Activated CD8-positive, alpha-beta memory T cell treated with anti-CD3 and anti-CD28 coated beads, Interleukin-2, amount 50 U/mL, for 1 hour (primary cell): Measurements from ENCODE around the gene PSME1.

Experiments used
- DNase-seq: peaks from one replicate; pipeline ENCODE4 v3.0.0-alpha.2; 2020; ENCODE audit errors: extremely low read depth

PSME1 gene

GRCh38 chr14:24146978-24147760 is 11.2 kb downstream of the PSME1 start, which contains the start of gene RNF31:
Gene RNF31 (plus strand): TSS chr14:24147498. CDS start chr14:24147699, 201 bp downstream.
- peak; percentile 93 for DNase-seq

DNA sequence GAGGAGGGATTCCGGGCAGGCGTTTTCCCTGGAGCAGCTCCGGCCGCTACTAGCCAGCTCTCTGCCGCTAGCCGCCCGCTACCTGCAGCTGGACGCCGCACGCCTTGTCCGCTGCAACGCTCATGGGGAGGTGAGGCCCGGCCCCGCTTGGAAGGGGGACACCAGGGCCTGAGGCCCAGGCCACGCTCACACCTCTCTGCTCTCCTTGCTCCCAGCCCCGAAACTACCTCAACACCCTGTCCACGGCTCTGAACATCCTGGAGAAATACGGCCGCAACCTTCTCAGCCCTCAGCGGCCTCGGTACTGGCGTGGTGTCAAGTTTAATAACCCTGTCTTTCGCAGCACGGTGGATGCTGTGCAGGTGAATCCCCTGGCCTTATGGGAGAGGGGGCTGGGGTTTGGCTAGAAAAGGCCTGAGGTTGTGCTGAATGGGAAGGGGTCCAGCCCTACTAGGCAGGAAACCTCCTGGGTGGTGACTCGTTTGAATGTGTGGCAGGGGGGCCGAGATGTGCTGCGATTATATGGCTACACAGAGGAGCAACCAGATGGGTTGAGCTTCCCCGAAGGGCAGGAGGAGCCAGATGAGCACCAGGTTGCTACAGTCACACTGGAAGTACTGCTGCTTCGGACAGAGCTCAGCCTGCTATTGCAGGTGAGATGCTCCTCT is 11.9 kb downstream of the PSME1 start:
- no peak for DNase-seq

DNA sequence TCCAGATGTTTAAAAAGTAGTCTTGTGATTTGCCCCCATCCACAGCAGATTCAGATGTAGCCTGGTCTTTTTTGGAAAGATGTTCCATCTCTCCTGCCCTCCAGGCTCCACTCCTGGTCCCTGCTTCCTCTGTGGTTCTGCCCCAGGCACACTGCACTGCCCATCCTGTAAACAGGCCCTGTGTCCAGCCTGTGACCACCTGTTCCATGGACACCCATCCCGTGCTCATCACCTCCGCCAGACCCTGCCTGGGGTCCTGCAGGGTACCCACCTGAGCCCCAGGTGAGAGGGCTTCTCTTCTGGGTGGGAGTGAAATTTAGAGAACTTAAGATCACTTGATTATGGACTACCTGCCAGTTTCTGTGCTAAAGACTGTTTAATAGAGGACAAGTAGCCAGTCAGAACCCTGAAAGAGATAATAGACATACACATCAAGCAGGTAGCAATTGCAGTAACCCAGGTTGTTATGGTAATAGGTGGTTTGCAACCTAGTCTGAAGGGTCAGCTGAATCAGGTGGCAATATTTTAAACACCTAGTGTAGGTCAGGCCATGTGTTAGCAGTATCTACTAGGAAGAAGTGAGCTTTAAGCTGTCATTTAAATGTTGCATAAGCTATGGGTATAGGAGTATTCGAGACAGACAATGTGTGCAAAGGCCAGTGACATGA is 13.4 kb downstream of the PSME1 start:
- DNase-seq, result no peak

DNA sequence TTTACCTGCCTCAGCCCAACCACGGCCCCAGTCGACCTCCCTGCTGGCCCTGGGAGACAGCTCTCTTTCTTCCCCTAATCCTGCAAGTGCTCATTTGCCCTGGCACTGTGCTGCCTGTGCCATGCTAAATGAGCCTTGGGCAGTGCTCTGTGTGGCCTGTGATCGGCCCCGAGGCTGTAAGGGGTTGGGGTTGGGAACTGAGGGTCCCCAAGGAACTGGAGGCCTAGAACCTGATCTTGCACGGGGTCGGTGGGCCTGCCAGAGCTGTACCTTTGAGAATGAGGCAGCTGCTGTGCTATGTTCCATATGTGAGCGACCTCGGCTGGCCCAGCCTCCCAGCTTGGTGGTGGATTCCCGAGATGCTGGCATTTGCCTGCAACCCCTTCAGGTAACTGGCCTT is 14.1 kb downstream of the PSME1 start:
- no peak for DNase-seq

DNA sequence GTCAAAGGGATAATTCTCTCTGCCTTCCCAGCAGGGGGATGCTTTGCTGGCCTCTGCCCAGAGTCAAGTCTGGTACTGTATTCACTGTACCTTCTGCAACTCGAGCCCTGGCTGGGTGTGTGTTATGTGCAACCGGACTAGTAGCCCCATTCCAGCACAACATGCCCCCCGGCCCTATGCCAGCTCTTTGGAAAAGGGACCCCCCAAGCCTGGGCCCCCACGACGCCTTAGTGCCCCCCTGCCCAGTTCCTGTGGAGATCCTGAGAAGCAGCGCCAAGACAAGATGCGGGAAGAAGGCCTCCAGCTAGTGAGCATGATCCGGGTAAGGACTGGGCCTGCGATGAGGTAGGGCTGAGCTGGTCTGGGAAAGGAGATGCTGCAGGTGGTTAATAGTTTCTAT is 14.6 kb downstream of the PSME1 start:
- DNase-seq, result no peak

GRCh38 chr14:24150993-24151392 is 15.0 kb downstream of the PSME1 start:
- DNase-seq, result no peak

DNA sequence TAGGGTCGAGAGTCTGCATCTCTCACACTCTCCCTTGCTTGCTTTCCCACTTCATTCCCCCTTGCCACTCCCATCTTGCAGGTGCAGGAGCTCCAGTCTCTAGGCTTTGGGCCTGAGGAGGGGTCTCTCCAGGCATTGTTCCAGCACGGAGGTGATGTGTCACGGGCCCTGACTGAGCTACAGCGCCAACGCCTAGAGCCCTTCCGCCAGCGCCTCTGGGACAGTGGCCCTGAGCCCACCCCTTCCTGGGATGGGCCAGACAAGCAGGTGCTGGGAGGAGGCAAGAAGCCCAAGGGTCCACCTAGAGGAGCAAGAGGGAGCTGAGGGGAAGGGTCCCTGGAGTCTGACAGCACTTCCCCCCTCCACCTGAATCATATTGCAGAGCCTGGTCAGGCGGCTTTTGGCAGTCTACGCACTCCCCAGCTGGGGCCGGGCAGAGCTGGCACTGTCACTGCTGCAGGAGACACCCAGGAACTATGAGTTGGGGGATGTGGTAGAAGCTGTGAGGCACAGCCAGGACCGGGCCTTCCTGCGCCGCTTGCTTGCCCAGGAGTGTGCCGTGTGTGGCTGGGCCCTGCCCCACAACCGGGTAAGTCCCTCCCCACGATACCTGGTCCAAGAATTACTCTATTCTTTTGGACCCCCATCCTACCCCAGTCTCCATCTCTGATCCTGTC is 15.5 kb downstream of the PSME1 start:
- no peak for DNase-seq

DNA sequence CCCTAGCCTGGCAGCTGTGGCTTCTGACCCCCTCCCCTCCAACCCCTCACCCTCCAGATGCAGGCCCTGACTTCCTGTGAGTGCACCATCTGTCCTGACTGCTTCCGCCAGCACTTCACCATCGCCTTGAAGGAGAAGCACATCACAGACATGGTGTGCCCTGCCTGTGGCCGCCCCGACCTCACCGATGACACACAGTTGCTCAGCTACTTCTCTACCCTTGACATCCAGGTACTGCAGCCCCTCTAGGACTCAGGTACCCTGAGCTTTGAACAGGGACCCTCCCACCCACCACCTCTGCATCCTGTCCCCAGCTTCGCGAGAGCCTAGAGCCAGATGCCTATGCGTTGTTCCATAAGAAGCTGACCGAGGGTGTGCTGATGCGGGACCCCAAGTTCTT is 19.1 kb downstream of the PSME1 start:
- no peak for DNase-seq

DNA sequence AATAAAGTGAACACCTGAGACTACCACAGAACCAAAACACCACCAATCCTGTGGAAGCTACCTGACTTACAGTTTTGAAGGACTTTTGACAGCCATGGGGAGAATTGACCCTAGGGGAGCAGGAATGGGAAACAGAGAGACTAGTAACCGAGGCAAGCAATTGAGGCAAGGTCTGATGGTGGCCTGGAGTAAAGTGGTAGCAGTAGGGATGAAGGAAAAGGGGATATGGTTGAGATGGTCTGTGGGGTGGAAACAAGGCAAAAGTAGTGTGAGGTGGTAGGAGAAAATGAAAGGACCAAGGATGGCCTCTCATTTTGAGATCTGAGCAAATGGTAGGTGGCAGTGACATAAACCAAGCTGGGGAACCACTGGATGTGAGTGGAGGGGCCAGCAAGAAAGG is 20.8 kb downstream of the PSME1 start:
- no peak for DNase-seq

- no peak for DNase-seq
Measured at GRCh38 chr14:24157331-24157730, 21.3 kb downstream of the PSME1 start.

DNA sequence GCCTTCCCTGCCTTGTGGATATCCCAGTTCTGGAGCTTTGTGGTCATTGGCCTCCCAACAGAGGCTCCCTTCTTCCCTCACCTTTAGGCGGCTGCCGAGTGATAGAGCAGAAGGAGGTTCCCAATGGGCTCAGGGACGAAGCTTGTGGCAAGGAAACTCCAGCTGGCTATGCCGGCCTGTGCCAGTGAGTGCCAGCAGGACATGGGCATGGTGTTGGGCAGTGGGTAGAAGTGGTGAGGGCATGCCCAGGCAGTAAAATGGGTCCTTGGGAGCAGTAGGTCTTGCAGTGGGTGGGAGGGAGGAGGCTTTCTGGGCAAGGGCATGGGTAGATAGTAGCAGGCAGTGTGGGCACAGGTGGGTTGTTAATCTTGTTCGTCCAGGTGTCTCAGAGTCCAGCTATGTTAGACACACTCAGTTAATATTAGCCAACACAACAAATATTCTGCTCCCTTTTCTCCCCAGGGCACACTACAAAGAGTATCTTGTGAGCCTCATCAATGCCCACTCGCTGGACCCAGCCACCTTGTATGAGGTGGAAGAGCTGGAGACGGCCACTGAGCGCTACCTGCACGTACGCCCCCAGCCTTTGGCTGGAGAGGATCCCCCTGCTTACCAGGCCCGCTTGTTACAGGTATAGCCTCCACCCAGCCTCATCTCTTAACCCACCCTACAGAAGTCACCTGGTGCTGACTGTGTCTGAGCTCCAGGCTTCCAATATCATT is 23.9 kb downstream of the PSME1 start:
- DNase-seq, result no peak

- DNase-seq, result no peak
Measured at GRCh38 chr14:24160499-24160849, 24.5 kb downstream of the PSME1 start.

GRCh38 chr14:24160850-24161804 is 25.1 kb downstream of the PSME1 start, which contains the start of gene IRF9:
Gene IRF9 (plus strand): TSS chr14:24161265. CDS start chr14:24162145, 880 bp downstream.
- peak; percentile 90 for DNase-seq

GRCh38 chr14:24162093-24162492 is 26.1 kb downstream of the PSME1 start:
- DNase-seq, result no peak

- DNase-seq, result no peak
Measured at GRCh38 chr14:24164518-24164991, 28.6 kb downstream of the PSME1 start.

GRCh38 chr14:24165785-24166184 is 29.8 kb downstream of the PSME1 start:
- no peak for DNase-seq

DNA sequence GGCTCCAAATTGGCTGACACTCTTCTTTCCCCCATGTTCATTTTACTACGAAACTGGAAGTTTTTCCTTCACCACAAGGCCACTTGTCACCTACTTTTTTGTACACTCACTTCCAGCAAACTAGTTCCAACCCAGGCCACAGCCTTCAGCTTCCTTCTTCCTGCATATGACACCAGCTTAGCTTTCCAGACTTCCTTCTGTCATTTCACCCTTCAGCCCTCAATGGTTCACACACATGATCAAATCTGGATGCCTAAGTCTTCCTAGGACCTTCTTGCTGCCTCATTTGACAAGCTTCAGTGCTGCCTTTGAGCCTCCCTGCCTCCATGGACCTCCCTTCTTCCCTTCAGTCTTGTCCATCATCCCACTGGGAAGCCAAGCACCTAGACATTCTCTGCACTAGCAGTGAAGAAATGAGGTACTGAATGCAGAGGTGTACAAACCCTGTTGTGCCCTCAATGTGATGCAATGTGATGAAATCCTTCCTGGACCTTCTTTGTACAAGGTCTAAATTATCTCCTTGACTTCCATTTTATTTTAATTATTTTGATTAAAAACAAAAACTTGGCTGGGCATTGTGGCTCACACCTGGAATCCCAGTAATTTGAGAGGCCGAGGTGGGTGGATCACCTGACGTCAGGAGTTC is 31.6 kb downstream of the PSME1 start:
- no peak for DNase-seq

- DNase-seq, result peak; percentile 58
Measured at GRCh38 chr14:24171422-24172260, 35.6 kb downstream of the PSME1 start, which contains the start of gene REC8. Gene REC8 (plus strand): TSS chr14:24172080. CDS start chr14:24172553, 473 bp downstream.
